A673 (cell line): ENCODE data around the gene APC2. TPM values are rescaled to one million over a fixed set of nuclear protein-coding genes. Genes with fewer than 3 reads are reported as not detected.

Experiments
- BruUV-seq: library from RNA; stranded (reverse); fragments of 400-500 nt; replicated peaks from 2 replicates; lab custom pipeline; 2021; lab: Mats Ljungman, UMichigan
- CTCF ChIA-PET: fragments of 300-600 bp; sonication (Branson Sonifier 250); formaldehyde crosslinking; loops from one replicate; lab custom pipeline; 2022; ENCODE audit warnings: antibody characterized with exemption; lab: Charles Lee
- POLR2A ChIA-PET: fragments of 300-600 bp; sonication (Branson Sonifier 250); formaldehyde crosslinking; loops from one replicate; lab custom pipeline; 2022; ENCODE audit warnings: antibody characterized with exemption; ENCODE audit not compliant: low non-redundant PET; lab: Charles Lee
- DNase-seq: peaks from one replicate; pipeline ENCODE4 v3.0.0-alpha.2; 2015; ENCODE audit warnings: low spot score
- H3K27ac ChIP-seq: fragments of 200-600 bp; sonication (generic); 2 replicates; pipeline ENCODE4 v1.5.1; 2016; ENCODE audit warnings: mixed run types, low read depth, mild to moderate bottlenecking, mixed read lengths, antibody characterized with exemption, low read length; ENCODE audit not compliant: poor library complexity, severe bottlenecking
- H3K27me3 ChIP-seq: fragments of 200-600 bp; sonication (generic); replicated peaks from 2 replicates; pipeline ENCODE4 v1.6.1; 2017; ENCODE audit warnings: mixed run types, low read depth, mild to moderate bottlenecking, mixed read lengths, antibody characterized with exemption, low read length; ENCODE audit not compliant: insufficient read depth, poor library complexity
- H3K36me3 ChIP-seq: fragments of 200-600 bp; sonication (generic); 2 replicates; pipeline ENCODE4 v1.6.1; 2016; ENCODE audit warnings: mixed run types, mild to moderate bottlenecking, mixed read lengths, antibody characterized with exemption, low read length; ENCODE audit not compliant: insufficient read depth, poor library complexity, severe bottlenecking
- H3K4me1 ChIP-seq: fragments of 200-600 bp; sonication (generic); 2 replicates; pipeline ENCODE4 v1.6.1; 2017; ENCODE audit warnings: mixed run types, mild to moderate bottlenecking, mixed read lengths, antibody characterized with exemption, low read length; ENCODE audit not compliant: insufficient read depth, poor library complexity, severe bottlenecking
- H3K4me3 ChIP-seq: fragments of 200-600 bp; sonication (generic); 2 replicates; pipeline ENCODE4 v1.5.1; 2016; ENCODE audit warnings: low read depth, mixed run types, mild to moderate bottlenecking, mixed read lengths, low read length; ENCODE audit not compliant: poor library complexity, severe bottlenecking
- H3K9me3 ChIP-seq: fragments of 200-600 bp; sonication (generic); 2 replicates; pipeline ENCODE4 v1.6.1; 2016; ENCODE audit warnings: mixed run types, low read depth, mild to moderate bottlenecking, mixed read lengths, antibody characterized with exemption, low read length; ENCODE audit not compliant: poor library complexity, severe bottlenecking
- CTCF ChIP-seq: fragments of 300-800, 200-600 bp; sonication (generic); conservative IDR thresholded peaks from 2 replicates; pipeline ENCODE4 v1.5.1; 2017; ENCODE audit warnings: low read depth, mild to moderate bottlenecking, antibody characterized with exemption, low read length, moderate library complexity, mixed read lengths
- EZH2 ChIP-seq: fragments of 200-600 bp; sonication (generic); IDR thresholded peaks from 2 replicates; pipeline ENCODE4 v1.6.1; 2017; ENCODE audit warnings: borderline replicate concordance, low read depth, mild to moderate bottlenecking, mixed read lengths, antibody characterized with exemption, low read length; ENCODE audit not compliant: poor library complexity, severe bottlenecking
- intact Hi-C: fragments of 100-400 bp; cut with micrococcal nuclease; formaldehyde crosslinking; loops from one replicate; pipeline ENCODE4 v1.10.0; 2022; ENCODE audit not compliant: unreplicated experiment
- total RNA-seq: library from RNA; stranded (reverse); gene quantifications from 2 replicates; pipeline ENCODE4 v1.2.3, GENCODE V29; 2021

Gene APC2
- total RNA-seq, 1 experiment from 2014 or later: 1.3 TPM

GRCh38 chr19:1522838-1523237, 72.9 kb downstream of the APC2 start:
- Histone ChIP-seq H3K4me1 (peaks cover 4% of the 10 kb centered on the region), H3K27me3 (peaks cover 28% of the 10 kb centered on the region), H3K4me3 (no peak overlapping the region), H3K36me3 (no peaks in the 10 kb centered on the region), H3K9me3 (no peaks in the 10 kb centered on the region), H3K27ac (no peak overlapping the region)
- ChIA-PET CTCF (no interaction called here), POLR2A (interaction anchor here (0.6 kb wide), 1 partner anchor 254 kb away, joined by 3 read pairs; the partner anchor contains the start of gene CIRBP)
- no TSS peak for BruUV-seq
- no peak for DNase-seq
- intact Hi-C loops: no loop called here
- no peak for TF ChIP-seq EZH2
- TF ChIP-seq CTCF: no peak

Other genes with a start within 250 kb of the APC2 start
- gene STK11, start 244.3 kb upstream of the APC2 start, total RNA-seq: 64.9 and 73.2 TPM in 2 replicates
- gene CBARP, start 212.1 kb upstream of the APC2 start, total RNA-seq: 13.3 and 15.0 TPM in 2 replicates
- 237 and 250 TPM in 2 replicates for gene ATP5F1D, start 208.4 kb upstream of the APC2 start, total RNA-seq
- gene MIDN, start 201.5 kb upstream of the APC2 start, total RNA-seq: 156 and 169 TPM in 2 replicates
- 287 and 386 TPM in 2 replicates for gene CIRBP, start 180.8 kb upstream of the APC2 start, total RNA-seq
- gene FAM174C, start 174.6 kb upstream of the APC2 start, total RNA-seq: 69.4 and 88.6 TPM in 2 replicates
- gene EFNA2, start 164.2 kb upstream of the APC2 start, total RNA-seq: 0.64 and 0.68 TPM in 2 replicates
- gene NDUFS7, start 66.2 kb upstream of the APC2 start, total RNA-seq: 101 and 111 TPM in 2 replicates
- 18.8 and 28.5 TPM in 2 replicates for gene GAMT, start 48.6 kb upstream of the APC2 start, total RNA-seq
- 222 and 229 TPM in 2 replicates for gene DAZAP1, start 42.5 kb upstream of the APC2 start, total RNA-seq
- 1,685 and 1,696 TPM in 2 replicates for gene RPS15, start 11.7 kb upstream of the APC2 start, total RNA-seq
- 35.0 and 37.1 TPM in 2 replicates for gene C19orf25, start 29.1 kb downstream of the APC2 start, total RNA-seq
- 7.2 and 11.1 TPM in 2 replicates for gene PCSK4, start 40.2 kb downstream of the APC2 start, total RNA-seq
- 4.7 and 6.8 TPM in 2 replicates for gene REEP6, start 41.1 kb downstream of the APC2 start, total RNA-seq
- gene ADAMTSL5, start 62.9 kb downstream of the APC2 start, total RNA-seq: 0.59 and 0.86 TPM in 2 replicates
- gene PLK5, start 74.0 kb downstream of the APC2 start, total RNA-seq: not detected in 2 replicates
- 60.0 and 65.4 TPM in 2 replicates for gene MEX3D, start 118.2 kb downstream of the APC2 start, total RNA-seq
- 138 and 139 TPM in 2 replicates for gene MBD3, start 142.7 kb downstream of the APC2 start, total RNA-seq
- gene UQCR11, start 155.3 kb downstream of the APC2 start, total RNA-seq: 256 and 258 TPM in 2 replicates
- 333 and 361 TPM in 2 replicates for gene TCF3, start 202.5 kb downstream of the APC2 start, total RNA-seq